ENCODE measurements around the gene VWA3A.

Gene VWA3A

DNA sequence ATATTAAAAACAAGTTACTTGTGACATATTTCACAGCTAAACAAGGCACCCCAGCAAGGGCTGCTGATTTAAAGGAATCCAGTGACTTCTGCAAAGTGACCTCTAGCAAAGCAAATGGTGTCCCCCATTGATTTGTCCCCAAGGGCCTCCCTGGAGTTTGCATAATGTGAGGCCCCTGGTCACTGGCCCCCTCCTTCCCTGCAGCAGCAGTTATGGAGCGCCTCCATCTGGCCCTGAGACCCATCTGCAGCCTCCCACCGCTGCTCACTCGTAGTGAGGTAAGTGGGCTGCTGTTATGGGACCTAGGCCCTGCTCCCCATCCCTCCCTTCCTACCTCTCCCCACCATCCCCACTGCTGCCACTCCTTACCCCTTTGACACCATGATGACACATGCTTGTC is 94.2 kb downstream of the VWA3A start:
- no peak for TF ChIP-seq POLR2AphosphoS5 (IDR thresholded peaks at IDR 0.05; ENCODE audit: low read depth)
- TF ChIP-seq SPI1 (IDR thresholded peaks at IDR 0.05; ENCODE audit: borderline replicate concordance, low read depth), result no peak
- TF ChIP-seq, protein P1, sequence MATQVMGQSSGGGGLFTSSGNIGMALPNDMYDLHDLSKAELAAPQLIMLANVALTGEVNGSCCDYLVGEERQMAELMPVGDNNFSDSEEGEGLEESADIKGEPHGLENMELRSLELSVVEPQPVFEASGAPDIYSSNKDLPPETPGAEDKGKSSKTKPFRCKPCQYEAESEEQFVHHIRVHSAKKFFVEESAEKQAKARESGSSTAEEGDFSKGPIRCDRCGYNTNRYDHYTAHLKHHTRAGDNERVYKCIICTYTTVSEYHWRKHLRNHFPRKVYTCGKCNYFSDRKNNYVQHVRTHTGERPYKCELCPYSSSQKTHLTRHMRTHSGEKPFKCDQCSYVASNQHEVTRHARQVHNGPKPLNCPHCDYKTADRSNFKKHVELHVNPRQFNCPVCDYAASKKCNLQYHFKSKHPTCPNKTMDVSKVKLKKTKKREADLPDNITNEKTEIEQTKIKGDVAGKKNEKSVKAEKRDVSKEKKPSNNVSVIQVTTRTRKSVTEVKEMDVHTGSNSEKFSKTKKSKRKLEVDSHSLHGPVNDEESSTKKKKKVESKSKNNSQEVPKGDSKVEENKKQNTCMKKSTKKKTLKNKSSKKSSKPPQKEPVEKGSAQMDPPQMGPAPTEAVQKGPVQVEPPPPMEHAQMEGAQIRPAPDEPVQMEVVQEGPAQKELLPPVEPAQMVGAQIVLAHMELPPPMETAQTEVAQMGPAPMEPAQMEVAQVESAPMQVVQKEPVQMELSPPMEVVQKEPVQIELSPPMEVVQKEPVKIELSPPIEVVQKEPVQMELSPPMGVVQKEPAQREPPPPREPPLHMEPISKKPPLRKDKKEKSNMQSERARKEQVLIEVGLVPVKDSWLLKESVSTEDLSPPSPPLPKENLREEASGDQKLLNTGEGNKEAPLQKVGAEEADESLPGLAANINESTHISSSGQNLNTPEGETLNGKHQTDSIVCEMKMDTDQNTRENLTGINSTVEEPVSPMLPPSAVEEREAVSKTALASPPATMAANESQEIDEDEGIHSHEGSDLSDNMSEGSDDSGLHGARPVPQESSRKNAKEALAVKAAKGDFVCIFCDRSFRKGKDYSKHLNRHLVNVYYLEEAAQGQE (IDR thresholded peaks at IDR 0.05; ENCODE audit: insufficient replicate concordance, low read depth), result no peak
- no peak for TF ChIP-seq GABPA (IDR thresholded peaks at IDR 0.05; ENCODE audit: low read depth)
- TF ChIP-seq, protein P2, sequence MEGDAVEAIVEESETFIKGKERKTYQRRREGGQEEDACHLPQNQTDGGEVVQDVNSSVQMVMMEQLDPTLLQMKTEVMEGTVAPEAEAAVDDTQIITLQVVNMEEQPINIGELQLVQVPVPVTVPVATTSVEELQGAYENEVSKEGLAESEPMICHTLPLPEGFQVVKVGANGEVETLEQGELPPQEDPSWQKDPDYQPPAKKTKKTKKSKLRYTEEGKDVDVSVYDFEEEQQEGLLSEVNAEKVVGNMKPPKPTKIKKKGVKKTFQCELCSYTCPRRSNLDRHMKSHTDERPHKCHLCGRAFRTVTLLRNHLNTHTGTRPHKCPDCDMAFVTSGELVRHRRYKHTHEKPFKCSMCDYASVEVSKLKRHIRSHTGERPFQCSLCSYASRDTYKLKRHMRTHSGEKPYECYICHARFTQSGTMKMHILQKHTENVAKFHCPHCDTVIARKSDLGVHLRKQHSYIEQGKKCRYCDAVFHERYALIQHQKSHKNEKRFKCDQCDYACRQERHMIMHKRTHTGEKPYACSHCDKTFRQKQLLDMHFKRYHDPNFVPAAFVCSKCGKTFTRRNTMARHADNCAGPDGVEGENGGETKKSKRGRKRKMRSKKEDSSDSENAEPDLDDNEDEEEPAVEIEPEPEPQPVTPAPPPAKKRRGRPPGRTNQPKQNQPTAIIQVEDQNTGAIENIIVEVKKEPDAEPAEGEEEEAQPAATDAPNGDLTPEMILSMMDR (IDR thresholded peaks at IDR 0.05; ENCODE audit: insufficient read depth, low read length), result no peak
- no peak overlapping the region for H3K27ac ChIP-seq (replicated peaks)
- no peak overlapping the region for H3K4me3 ChIP-seq (replicated peaks; ENCODE audit: insufficient read depth, low read length)
- DNase-seq (ENCODE audit: low read depth in 1 of 2, low spot score in 1 of 2), result no peak
- H3K27me3 ChIP-seq (ENCODE audit: insufficient read depth, poor library complexity, severe bottlenecking), result no peaks in the 10 kb centered on the region

DNA sequence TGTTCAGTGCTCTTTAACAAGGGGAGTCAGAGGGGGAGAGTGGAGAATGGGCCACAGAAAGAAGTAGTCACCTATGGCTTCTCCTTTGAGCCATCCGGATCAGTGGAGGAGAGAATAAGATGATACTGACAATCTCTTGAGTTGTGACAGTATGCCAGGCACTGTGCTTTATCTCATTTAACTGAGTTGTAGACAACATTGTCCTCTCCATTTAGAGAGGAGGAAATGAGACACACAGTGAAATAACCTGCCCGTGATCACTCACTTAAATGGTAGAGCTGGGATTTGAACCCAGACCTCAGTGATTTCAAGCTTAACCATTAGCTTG is 95.9 kb downstream of the VWA3A start:
- Histone ChIP-seq H3K4me3 (replicated peaks; ENCODE audit: insufficient read depth, low read length) (no peak overlapping the region), H3K27me3 (ENCODE audit: insufficient read depth, poor library complexity, severe bottlenecking) (no peaks in the 10 kb centered on the region), H3K27ac (replicated peaks) (no peak overlapping the region)
- TF ChIP-seq, protein P2 (IDR thresholded peaks at IDR 0.05; ENCODE audit: insufficient read depth, low read length), result no peak
- no peak for DNase-seq (ENCODE audit: low read depth in 1 of 2, low spot score in 1 of 2)

DNA sequence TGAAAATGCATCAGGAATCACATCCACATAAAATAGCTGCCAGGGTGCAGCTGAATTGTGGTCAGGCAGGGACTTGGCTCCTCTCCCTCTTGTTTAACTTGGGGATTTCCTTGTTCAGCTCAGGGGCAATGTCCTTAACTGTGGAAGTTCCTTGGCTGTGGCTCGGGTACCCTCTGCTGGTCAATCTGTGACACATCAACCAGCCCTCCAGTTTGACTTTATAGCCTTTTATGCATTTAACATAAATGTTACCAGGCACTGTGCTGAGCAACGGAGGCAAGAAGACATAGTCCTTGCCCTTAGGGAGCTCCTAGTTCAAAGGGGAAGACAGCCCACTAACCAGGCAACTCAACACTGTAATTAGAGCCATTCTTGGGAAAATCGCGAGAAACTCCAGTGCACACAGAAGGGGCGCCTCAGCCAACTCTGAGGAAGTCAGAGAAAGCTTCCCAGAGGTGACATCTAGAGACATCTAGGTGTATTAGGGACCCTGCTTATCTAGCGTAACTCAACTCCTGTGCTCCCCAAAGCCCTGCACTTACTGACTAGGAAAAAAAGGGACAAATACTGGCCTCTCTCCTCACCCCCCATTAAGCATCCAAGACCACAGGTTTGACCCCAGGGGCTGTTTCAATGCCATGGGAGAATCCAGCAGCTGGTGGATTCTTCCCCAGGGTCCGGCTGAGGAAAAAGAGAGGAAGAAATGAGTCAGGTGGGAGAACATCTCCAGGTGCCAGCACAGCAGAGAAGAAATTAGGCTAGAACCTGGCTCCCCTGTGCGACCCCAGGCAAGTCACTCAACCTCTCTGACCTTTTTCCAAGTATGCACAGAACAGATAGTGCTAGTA is 96.5 kb downstream of the VWA3A start:
- TF ChIP-seq, protein P2 (IDR thresholded peaks at IDR 0.05; ENCODE audit: insufficient read depth, low read length), result peak; percentile 85
- TF ChIP-seq GABPA (IDR thresholded peaks at IDR 0.05; ENCODE audit: low read depth) (no peak), SPI1 (IDR thresholded peaks at IDR 0.05; ENCODE audit: borderline replicate concordance, low read depth) (peak; percentile 9; the same call in 1 of the 2 replicates)
- no peaks in the 10 kb centered on the region for H3K27me3 ChIP-seq (ENCODE audit: insufficient read depth, poor library complexity, severe bottlenecking)
- DNase-seq (ENCODE audit: low read depth in 1 of 2, low spot score in 1 of 2), result peak in 1 of 2 experiments; percentile 74
- no peak overlapping the region for H3K27ac ChIP-seq (replicated peaks)
- H3K4me3 ChIP-seq (replicated peaks; ENCODE audit: insufficient read depth, low read length), result no peak overlapping the region

DNA sequence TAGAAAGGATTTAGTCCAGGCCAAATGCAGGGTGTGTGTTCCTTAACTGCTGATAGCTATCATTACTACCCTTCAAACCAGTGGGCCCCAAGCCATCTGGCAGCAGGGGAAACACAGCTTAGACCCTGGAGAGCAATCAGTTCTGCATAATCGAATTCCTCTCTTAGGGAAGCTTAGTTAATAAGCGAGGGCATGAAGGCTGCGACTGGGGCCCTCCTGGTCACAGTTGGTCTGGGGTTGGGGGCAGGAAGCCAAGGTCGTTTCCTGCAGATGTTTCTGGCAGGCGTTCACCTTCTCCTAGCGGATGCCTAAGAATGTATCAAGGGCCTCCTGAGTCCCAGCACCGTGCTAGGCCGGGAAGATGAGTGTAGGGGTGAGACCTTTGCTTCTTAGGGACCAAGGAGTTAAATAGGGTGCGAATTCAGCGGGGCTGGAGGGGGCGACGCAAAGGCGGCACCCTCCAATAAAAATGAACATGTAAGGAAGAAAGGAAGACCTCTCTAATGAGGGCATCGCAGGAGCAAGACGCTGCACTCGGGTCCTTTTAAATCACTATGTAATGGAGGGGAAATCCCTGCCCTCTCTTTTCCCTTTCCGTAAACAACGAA is 97.2 kb downstream of the VWA3A start:
- no peak overlapping the region for H3K27ac ChIP-seq (replicated peaks)
- DNase-seq (ENCODE audit: low read depth in 1 of 2, low spot score in 1 of 2), result no peak

More for the DNA sequence above, 97.2 kb downstream of the VWA3A start:
- H3K27me3 ChIP-seq (ENCODE audit: insufficient read depth, poor library complexity, severe bottlenecking), result no peaks in the 10 kb centered on the region
- peak overlapping the region; percentile 95 for H3K4me3 ChIP-seq (replicated peaks; ENCODE audit: insufficient read depth, low read length)
- no peak for TF ChIP-seq SPI1 (IDR thresholded peaks at IDR 0.05; ENCODE audit: borderline replicate concordance, low read depth)
- no peak for TF ChIP-seq POLR2AphosphoS5 (IDR thresholded peaks at IDR 0.05; ENCODE audit: low read depth)
- no peak for TF ChIP-seq GABPA (IDR thresholded peaks at IDR 0.05; ENCODE audit: low read depth)
- TF ChIP-seq, protein P1 (IDR thresholded peaks at IDR 0.05; ENCODE audit: insufficient replicate concordance, low read depth), result no peak
- TF ChIP-seq, protein P2 (IDR thresholded peaks at IDR 0.05; ENCODE audit: insufficient read depth, low read length), result no peak

All from HL-60 (cell line).